Colonic mucosa (tissue), 4 donors: Measurements from ENCODE around the gene MPPED1. TPM values are rescaled to one million over a fixed set of nuclear protein-coding genes. Genes with fewer than 3 reads are reported as not detected.

Experiments
- DNase-seq: peaks from one replicate; pipeline ENCODE4 v3.0.0-alpha.2; 2020
- H3K27ac ChIP-seq: fragments of 200-600 bp; one replicate; pipeline ENCODE4 v1.8.0; 2021
- H3K27me3 ChIP-seq: fragments of 200-600 bp; one replicate; pipeline ENCODE4 v1.8.0; 2021
- H3K36me3 ChIP-seq: fragments of 200-600 bp; one replicate; pipeline ENCODE4 v1.8.0; 2021
- H3K4me1 ChIP-seq: fragments of 200-600 bp; one replicate; pipeline ENCODE4 v1.8.0; 2021; ENCODE audit warnings: mild to moderate bottlenecking
- H3K4me3 ChIP-seq: fragments of 200-600 bp; one replicate; pipeline ENCODE4 v1.8.0; 2021
- H3K9ac ChIP-seq, 2 donors: one replicate each; pipeline ENCODE4 v1.7.0; 2013; ENCODE audit warnings: control low read depth in 2 of 2, low read depth in 2 of 2, low read length in 2 of 2
- H3K9me3 ChIP-seq: fragments of 200-600 bp; one replicate; pipeline ENCODE4 v1.8.0; 2021
- intact Hi-C: fragments of 100-400 bp; cut with DNase I; formaldehyde crosslinking; loops from one replicate; pipeline ENCODE4 v1.14.1; 2022
- total RNA-seq, 2 donors: library from RNA; stranded (reverse); fragmentation: NEBNext Ultra II Directional in 1 of 2; extraction: Animal tissue kit (Norgen Biotek cat#: 25700) in 1 of 2; gene quantifications; one replicate each; pipeline ENCODE4 v1.2.1, GENCODE V29; 2021
- TF ChIP-seq, protein P1 (sequence below): fragments of 200-600 bp; IDR thresholded peaks from one replicate; pipeline ENCODE4 v1.8.0; 2022; ENCODE audit warnings: antibody characterized with exemption, mild to moderate bottlenecking
- donor health status: healthy.
- donor health status: DM: no; HTN: no; CAD: no.
- donor health status: DM: no; HTN: no; CAD: no.

Gene MPPED1
- total RNA-seq, 2 donors from 2014 or later, result 0.05 TPM; not detected in 1

DNA sequence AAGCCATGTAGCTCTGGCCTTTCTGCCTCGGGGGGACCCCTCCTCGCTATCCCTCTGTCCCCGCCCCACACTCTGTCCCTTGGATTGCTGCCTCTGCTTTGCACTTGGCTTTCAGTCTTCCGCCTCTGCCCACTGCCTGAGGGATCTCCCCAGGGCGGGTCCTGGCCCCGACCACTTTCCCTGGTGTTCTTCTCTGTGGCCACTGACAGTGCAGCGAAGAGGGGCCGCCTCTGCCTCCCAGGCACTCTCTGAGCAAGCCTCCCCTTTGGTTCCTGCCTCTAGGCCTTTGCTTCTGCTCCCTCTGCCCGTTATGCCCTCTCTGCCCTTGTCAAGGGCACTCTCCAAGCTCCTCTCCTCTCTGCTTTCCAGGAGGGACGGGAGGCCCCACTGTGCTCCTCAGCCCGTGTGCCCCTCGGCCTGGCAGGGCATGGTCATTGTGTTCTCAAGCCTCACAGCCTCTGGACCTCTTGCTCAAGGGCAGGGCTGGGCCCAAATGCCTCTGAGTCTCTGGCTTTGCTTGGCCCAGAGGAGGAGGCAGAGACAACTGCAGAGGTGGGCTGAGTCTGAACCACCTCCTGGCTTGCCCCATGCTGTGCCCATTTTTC lies 5.5 kb upstream of the MPPED1 start:
- Histone ChIP-seq H3K9me3 (no peaks in the 10 kb centered on the region), H3K27me3 (peaks cover 10% of the 10 kb centered on the region), H3K4me1 (no peaks in the 10 kb centered on the region), H3K36me3 (no peaks in the 10 kb centered on the region), H3K9ac (no peak overlapping the region), H3K4me3 (no peak overlapping the region), H3K27ac (no peak overlapping the region)
- TF ChIP-seq, protein P1, sequence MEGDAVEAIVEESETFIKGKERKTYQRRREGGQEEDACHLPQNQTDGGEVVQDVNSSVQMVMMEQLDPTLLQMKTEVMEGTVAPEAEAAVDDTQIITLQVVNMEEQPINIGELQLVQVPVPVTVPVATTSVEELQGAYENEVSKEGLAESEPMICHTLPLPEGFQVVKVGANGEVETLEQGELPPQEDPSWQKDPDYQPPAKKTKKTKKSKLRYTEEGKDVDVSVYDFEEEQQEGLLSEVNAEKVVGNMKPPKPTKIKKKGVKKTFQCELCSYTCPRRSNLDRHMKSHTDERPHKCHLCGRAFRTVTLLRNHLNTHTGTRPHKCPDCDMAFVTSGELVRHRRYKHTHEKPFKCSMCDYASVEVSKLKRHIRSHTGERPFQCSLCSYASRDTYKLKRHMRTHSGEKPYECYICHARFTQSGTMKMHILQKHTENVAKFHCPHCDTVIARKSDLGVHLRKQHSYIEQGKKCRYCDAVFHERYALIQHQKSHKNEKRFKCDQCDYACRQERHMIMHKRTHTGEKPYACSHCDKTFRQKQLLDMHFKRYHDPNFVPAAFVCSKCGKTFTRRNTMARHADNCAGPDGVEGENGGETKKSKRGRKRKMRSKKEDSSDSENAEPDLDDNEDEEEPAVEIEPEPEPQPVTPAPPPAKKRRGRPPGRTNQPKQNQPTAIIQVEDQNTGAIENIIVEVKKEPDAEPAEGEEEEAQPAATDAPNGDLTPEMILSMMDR, result no peak
- no peak for DNase-seq
- intact Hi-C loops, result no loop called here

DNA sequence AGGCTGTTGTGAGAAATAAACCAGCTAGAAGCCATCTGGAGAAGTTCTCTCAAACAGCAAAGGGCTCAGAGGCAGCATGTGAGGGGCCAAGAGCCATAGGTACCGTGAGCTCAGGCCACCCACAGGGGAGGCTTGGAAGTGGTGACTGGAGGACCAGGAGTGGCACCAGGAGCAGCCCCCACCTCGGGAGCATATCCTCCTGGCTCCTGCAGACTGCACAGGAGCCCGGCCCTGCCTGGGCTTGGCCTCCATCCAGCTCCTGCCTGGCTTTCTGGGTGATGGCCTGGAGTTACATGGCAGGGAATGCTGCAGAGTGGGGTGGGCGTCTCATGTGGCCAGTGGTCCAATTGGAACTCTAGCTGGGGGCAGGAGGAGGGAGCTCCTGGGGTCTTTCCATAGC lies 4.2 kb upstream of the MPPED1 start:
- no peak overlapping the region for H3K9ac ChIP-seq
- H3K9me3 ChIP-seq, result no peaks in the 10 kb centered on the region
- intact Hi-C loops, result no loop called here
- H3K4me3 ChIP-seq, result no peak overlapping the region
- no peaks in the 10 kb centered on the region for H3K36me3 ChIP-seq
- H3K4me1 ChIP-seq, result no peaks in the 10 kb centered on the region
- no peak for DNase-seq
- H3K27me3 ChIP-seq, result peaks cover 11% of the 10 kb centered on the region
- TF ChIP-seq, protein P1, result no peak
- no peak overlapping the region for H3K27ac ChIP-seq

DNA sequence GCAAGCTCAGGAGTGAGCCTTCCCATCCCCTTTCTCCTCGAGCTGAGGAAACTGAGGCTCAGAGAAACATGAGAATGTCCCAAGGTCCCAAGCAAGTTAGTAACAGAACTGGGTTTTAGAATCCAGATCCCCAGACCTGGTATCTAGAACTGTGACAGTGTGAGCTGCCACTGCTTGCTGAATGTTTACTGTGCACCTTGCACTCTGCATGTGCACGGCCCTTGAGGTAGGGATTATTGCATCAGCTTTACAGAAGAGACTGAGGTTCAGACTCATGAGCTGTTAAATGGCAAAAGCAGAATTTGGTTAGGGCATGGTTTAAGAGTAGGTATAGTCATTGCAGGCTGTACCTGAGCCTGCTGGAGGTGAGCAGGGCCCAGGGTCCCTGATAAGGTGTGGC lies 3.8 kb upstream of the MPPED1 start:
- no peak overlapping the region for H3K27ac ChIP-seq
- H3K4me1 ChIP-seq, result no peaks in the 10 kb centered on the region
- H3K27me3 ChIP-seq, result peaks cover 11% of the 10 kb centered on the region
- no peak overlapping the region for H3K9ac ChIP-seq
- TF ChIP-seq, protein P1, result no peak
- H3K36me3 ChIP-seq, result no peaks in the 10 kb centered on the region
- H3K4me3 ChIP-seq, result no peak overlapping the region
- intact Hi-C loops, result no loop called here
- H3K9me3 ChIP-seq, result no peaks in the 10 kb centered on the region
- DNase-seq, result no peak

DNA sequence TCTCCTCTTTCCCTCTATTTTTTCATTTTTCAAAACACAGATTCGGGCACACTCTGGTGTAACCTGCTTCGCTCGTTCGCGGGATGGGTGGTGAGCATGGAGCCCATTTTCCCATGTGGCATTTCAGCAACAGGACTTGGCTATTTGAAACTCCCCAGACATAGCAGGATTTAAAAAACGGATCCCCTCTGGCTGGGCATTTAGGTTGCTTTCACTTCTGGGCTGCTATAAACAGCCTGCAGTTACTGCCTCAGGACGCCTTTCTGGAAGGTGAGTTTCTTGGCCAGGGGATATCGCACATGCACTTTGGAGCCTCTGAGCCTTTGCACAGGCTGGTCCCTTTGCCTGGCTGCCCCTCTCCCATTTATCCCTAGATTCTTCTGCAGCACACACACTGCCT lies 2.8 kb upstream of the MPPED1 start:
- Histone ChIP-seq H3K9ac (no peak overlapping the region), H3K4me1 (no peaks in the 10 kb centered on the region), H3K36me3 (no peaks in the 10 kb centered on the region), H3K4me3 (no peak overlapping the region), H3K27ac (no peak overlapping the region), H3K27me3 (peaks cover 11% of the 10 kb centered on the region), H3K9me3 (no peaks in the 10 kb centered on the region)
- TF ChIP-seq, protein P1, result no peak
- DNase-seq, result no peak
- intact Hi-C loops, result no loop called here

DNA sequence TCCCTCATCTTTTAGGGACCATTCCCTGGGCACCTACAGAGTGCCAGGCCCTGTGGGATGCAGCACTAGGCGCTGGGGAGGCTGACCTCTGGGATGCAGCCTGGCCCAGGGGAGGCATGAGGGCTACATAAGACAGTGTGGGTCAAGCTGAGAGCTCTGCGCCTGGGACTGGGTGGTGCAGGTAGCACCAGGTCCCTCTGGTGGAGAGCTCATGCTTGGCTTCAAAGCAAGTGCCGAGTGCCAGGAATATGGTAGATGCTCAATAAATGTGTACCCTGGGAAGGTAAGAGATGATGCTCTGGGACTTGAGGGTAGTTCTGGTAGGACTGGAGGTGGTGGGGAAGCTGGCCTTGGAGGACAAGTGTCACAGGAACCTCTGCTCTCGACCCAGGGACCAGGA lies 2.0 kb upstream of the MPPED1 start:
- intact Hi-C loops, result no loop called here
- Histone ChIP-seq H3K9ac (no peak overlapping the region), H3K9me3 (no peaks in the 10 kb centered on the region), H3K4me3 (no peak overlapping the region), H3K27me3 (peaks cover 11% of the 10 kb centered on the region), H3K4me1 (no peaks in the 10 kb centered on the region), H3K27ac (no peak overlapping the region), H3K36me3 (no peaks in the 10 kb centered on the region)
- TF ChIP-seq, protein P1, result no peak
- DNase-seq, result no peak
